ENCODE measurements around the gene TRIM17.
A peak's percentile ranks its signal among the peaks of the same experiment; 100 is the strongest.

Gene TRIM17

DNA sequence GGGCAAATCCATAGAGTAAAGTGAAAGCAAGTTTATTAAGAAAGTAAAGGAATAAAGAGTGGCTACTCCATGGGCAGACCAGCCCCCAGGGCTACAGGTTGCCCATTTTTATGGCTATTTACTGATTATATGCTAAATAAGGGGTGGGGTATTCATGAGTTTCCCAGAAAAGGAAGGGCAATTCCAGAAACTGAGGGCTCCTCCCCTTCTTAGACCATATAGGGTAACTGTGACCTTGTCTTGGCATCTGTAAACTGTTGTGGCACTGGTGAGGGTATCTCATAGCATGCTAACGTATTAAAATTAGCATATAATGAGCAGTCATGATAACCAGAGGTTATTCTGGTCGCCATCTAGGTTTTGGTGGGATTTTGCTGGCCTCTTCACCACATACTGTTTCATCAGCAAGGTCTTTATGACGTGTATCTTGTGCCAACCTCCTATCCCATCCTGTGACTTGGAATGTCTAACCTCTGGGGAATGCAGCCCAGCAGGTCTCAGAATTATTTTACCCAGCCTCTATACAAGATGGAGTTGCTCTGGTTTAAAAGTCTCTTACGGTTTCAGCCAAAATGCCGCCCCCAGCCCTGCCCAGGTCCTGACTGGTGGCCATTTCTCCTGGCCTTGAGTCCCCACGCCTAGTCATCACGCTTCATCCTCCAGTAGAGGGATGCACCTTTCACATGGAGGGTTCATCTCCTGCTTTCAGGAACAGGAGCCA, 982 bp upstream of the TRIM17 start:
- no peak for DNase-seq

DNA sequence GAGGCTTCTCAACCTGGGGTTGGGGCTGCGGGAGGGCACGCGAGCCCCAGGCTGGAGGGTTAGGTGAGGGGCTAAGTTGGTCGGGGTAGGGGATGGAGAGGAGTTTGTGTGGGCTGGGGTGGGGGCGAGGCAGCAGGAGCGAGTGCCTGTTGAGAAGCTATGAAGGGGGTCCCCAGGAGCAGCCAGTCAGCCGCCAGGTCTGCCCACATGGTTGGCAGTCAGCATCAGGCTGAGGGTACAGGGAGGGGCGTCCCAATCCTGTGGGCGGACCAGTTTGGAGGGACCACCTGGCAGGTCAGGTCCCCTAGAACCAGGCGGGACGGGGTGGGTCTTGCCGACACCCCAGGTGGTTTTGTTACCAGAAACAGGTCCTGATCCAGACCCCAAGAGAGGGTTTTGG, 400 bp upstream of the TRIM17 start:
- DNase-seq = no peak

DNA sequence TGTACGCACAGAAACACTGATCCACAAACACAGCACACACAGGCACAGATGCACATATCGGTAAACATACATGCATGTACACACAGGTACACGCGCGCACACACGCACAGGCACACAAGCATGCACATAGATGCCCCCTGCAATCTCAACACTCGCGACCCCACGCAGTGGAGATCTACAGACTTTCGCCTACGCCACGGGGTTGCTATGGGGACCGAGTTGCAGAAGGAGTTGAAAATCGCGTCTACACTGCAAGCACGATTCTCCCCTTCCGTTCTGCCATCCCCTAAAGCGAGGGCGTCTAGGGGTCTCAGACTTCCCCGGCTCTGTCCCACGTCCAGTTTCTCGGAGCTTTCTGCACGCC, 826 bp downstream of the TRIM17 start:
- DNase-seq = peak in 7 of 58 donors; percentile 17 to 55 (median 36)

- DNase-seq = peak in 1 of 58 donors; percentile 22
Measured at GRCh38 chr1:228415221-228415620, 1.4 kb downstream of the TRIM17 start.

GRCh38 chr1:228414511-228415211, 2.0 kb downstream of the TRIM17 start:
- DNase-seq = no peak

GRCh38 chr1:228413241-228414010, 3.2 kb downstream of the TRIM17 start:
- no peak for DNase-seq

GRCh38 chr1:228411548-228412430, 4.9 kb downstream of the TRIM17 start:
- no peak for DNase-seq

DNA sequence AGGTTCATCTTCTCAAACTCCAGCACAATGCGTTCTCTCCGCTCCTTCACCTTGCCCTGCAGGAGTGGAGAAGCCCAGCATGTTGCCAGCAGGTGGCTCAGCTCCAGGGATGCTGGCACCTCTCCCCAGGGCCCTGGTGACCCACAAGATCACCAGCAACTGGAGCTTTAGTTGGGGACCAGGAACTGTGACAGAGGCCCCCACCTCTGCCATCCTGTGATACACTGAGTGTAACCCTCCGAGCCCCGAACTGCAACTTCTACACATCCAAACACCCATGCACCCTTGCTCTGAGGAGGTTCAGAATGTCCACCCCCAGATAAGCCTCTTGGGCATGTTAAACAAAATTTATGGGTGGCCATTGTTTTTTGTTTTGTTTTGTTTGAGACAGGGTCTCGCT, 5.5 kb downstream of the TRIM17 start:
- DNase-seq = no peak

DNA sequence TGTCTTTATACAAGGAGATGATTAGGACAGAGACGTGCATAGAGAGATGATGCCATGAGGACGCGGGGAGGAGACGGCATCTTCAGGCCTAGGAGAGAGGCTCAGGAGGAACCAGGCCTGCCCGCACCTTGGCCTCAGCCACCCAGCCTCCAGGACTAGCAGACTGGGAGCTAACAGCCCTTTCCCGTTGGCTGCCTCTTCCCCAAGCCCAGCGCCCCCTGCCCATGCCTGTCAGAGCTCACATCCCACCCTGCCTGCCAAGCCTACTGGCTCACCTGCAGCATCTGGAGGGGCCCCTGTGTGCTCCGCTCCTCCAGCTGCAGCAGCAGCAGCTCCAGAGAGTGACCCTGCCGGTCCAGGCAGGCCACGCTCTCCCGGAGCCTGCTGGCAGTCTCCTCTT, 6.0 kb downstream of the TRIM17 start:
- DNase-seq = no peak

DNA sequence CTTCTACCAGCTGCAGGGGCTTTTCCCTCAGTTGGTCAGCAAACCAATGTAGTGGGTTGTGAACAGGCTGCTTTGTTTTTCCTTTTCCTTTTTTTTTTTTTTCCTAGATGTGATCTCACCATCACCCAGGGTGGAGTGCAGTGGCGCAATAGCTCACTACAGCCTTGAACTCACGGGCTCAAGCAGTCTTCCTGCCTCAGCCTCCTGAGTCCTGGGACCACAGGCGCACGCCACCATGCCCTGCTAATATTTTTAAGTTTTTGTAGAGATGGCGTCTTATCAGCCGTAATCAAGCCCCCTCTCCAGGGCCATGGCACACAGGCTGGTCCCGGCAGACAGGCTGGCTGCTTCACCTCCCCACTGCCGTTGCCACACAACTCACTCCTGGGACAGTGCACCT, 6.6 kb downstream of the TRIM17 start:
- no peak for DNase-seq

- DNase-seq = no peak
Measured at GRCh38 chr1:228408869-228409805, 7.5 kb downstream of the TRIM17 start.

DNA sequence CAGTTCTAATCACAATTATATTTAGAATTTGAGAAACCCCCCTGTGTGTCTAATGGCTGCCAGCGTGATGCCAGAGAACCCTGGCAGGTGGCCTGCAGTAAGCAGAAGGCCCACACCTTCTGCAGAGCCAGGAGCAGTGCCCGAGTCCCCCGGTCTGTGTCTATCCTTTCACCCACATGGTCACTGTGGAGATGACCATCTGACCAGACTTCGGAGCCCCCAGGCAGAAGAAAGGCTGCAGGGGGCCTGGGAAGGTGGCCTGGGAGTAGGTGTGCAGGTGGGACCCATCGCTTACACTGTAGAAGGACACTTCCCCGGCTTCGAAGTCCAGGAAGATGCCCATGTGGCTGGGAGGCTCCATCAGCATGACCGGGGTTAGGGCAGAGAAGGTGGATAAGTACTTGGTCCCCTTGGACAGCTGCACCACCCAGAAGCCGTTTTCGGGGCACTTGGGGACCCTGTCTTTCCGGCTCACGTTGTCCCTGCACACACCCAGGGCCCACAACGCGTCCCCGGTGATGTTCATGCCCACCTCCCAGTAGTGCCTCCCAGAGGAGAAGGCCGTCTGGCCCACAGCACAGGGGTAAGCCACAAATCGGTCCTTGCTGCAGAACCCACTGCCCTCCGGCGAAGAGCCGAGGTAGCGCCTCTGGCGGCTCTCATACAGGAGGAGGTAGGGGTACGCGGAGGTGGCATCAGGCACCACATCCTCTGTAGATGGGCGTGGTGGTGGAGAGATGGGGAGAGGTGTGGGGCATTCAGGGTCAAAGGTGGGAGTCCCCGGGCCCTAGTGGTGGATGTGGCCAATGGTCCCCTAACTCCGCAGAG, 8.4 kb downstream of the TRIM17 start:
- DNase-seq = no peak

GRCh38 chr1:228407106-228408040, 9.3 kb downstream of the TRIM17 start:
- DNase-seq = peak in 1 of 58 donors; percentile 64

GRCh38 chr1:228405979-228406228, 10.8 kb downstream of the TRIM17 start:
- no peak for DNase-seq

DNA sequence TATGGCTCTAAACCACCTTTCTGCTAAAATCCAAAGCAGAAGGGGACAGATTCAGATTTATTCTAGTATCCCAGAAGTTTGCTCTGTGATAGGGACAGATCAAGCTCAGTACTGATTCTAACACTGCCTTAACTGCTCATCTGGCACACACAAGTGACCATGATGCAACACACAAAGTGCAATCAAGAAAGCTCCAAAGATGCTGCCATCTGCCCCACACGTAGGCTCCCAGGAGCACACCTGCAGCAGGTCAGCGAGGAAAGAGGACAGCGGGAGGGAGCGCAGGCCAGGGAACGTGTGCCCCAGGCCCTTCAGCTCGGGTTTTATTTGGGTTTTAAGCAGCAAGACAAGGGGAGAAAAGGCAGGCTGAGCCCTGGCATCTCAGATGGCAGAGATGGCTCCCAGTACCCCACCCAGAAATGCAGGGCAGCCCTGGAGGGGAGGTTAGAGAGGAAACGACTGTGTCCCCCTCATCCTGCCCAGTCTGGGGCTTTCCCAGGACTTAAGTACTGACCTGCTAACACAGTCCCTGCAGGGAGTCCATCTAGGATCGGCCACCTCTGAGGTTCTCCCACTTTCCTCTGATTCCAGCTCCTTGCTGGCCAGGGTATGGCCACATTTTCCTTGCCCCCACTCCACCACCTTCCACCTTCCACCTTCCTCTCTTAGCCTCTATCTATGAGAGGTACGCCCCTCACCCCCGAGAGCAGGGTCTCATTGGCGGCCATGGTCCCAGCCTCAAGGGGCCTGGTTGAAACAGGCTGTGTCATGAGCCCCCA, 11.3 kb downstream of the TRIM17 start:
- DNase-seq = no peak

DNA sequence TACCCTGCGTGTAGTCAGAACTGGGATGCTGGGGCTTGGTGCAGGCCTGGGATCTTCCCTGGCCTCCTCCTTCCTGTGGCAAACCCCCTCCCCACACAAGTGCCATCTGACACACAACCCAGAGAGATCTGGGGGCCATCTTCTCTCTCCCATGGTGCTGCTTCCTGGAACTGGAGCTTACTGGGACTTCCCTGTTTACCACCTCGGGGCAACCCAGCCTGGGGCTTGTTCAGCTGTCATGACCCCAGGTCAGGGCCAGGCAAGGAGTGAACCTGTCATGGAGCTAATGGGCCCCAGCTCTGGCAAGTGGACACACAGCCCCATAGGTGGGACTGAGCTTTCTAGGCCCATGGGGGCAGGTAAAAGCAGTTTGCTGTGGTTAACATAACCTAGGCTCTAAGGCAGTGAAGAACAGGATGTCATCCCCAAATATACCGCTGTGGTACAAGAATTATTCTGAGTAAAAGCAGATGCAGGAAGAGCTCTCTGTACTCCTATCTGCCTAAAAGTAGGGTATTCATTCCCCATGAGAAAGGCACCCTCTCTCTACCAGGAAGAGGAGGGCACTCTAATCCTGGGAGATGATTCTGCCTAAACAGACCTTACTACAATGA, 12.4 kb downstream of the TRIM17 start:
- DNase-seq = no peak

DNA sequence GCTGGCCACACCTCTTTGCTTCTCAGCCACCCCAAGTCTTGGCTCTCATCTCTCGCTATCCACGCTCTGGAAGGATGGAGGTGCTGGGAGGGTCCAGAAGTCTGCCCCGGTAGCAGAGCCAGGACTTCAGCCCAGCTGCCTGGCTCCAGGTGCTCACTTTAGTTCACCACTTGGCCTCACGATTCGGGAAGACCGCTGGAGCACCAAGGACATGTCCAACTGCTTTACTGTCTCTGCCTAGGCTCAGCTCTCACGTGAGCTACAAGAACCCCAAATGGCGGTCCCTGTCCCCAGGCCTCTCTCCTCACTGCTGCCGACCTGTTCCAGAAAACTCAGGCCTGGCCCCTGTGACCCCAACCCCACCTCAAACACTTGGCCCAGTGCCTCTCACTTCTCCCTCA, 13.4 kb downstream of the TRIM17 start:
- DNase-seq = no peak
